Esophagus muscularis mucosa (tissue), 4 donors: ENCODE data around the gene EXOC7. TPM values are rescaled to one million over a fixed set of nuclear protein-coding genes. Genes with fewer than 3 reads are reported as not detected.

Experiments
- DNase-seq: peaks from one replicate; pipeline ENCODE4 v3.0.0-alpha.2; 2017; ENCODE audit errors: extremely low spot score
- H3K27ac ChIP-seq, 4 donors: fragments of 200-600 bp; sonication (generic); replicated peaks in 1 of 4; 1 replicate in 3 of 4; 2 replicates in 1 of 4; pipeline ENCODE4 v1.5.1; 2016 to 2019; ENCODE audit warnings: mild to moderate bottlenecking in 1 of 4
- H3K27me3 ChIP-seq, 4 donors: fragments of 200-600 bp; sonication (generic); one replicate each; pipeline versions ENCODE4 v1.5.1 to v1.6.0; 2016 to 2019
- H3K36me3 ChIP-seq, 4 donors: fragments of 200-600 bp; sonication (generic); one replicate each; pipeline ENCODE4 v1.5.1; 2016 to 2019
- H3K4me1 ChIP-seq, 4 donors: fragments of 200-600 bp; sonication (generic); one replicate each; pipeline ENCODE4 v1.5.1; 2016 to 2019
- H3K4me3 ChIP-seq, 4 donors: fragments of 200-600 bp; sonication (generic); 1 replicate in 2 of 4; 2 replicates in 2 of 4; pipeline ENCODE4 v1.5.1; 2016 to 2019; ENCODE audit warnings: mild to moderate bottlenecking in 4 of 4, moderate library complexity in 1 of 4
- H3K9me3 ChIP-seq, 4 donors: fragments of 200-600 bp; sonication (generic); 1 replicate in 3 of 4; 2 replicates in 1 of 4; pipeline ENCODE4 v1.5.1; 2016 to 2019
- EP300 ChIP-seq: sonication (generic); formaldehyde crosslinking; IDR thresholded peaks from one replicate; pipeline ENCODE4 v1.6.1; 2017; ENCODE audit warnings: antibody characterized with exemption
- POLR2A ChIP-seq: fragments of 450-650 bp; IDR thresholded peaks from one replicate; pipeline ENCODE4 v1.6.1; 2017; ENCODE audit warnings: antibody characterized with exemption, moderate library complexity, mild to moderate bottlenecking, low read depth
- POLR2AphosphoS5 ChIP-seq, 2 donors: sonication (generic); formaldehyde crosslinking; IDR thresholded peaks; one replicate each; pipeline ENCODE4 v1.6.1; 2017; ENCODE audit warnings: antibody characterized with exemption in 2 of 2
- WGBS: methylation state at CpG from one replicate; pipeline ENCODE4 v1.1.5; 2018; 5-methylcytosine and 5-hydroxymethylcytosine counted together
- intact Hi-C: fragments of 100-400 bp; cut with DNase I; formaldehyde crosslinking; loops from one replicate; pipeline ENCODE4 v1.15.1; 2023
- total RNA-seq, 4 donors: library from RNA; depleted of rRNA; stranded (reverse); fragments of >200 nt; gene quantifications; one replicate each; pipeline versions ENCODE4 v1.1.0 to v1.2.1, GENCODE V29; 2016
- TF ChIP-seq, protein P1 (sequence below), 3 experiments: fragments of 200-600 bp in 2 of 3; fragments of 450-650 bp in 1 of 3; sonication (generic) in 2 of 3; IDR thresholded peaks; one replicate each; pipeline ENCODE4 v1.5.1; 2017 to 2019; ENCODE audit warnings: antibody characterized with exemption in 3 of 3, mild to moderate bottlenecking in 2 of 3, moderate library complexity in 1 of 3

The EXOC7 gene
- total RNA-seq, 4 donors from 2014 or later, result 65.2 to 94.4 (median 77.1) TPM

GRCh38 chr17:76074390-76075363 is 28.9 kb downstream of the EXOC7 start, which contains the start of gene GALR2:
TSS of gene GALR2 (plus strand) at chr17:76074781. CDS start at chr17:76074884, 103 bp downstream.
- no peak within 1 kb of the TSS for H3K27ac ChIP-seq
- H3K4me1 ChIP-seq, result peaks cover 58 to 75% (median 64%) of the 10 kb centered on the region in 4 donors
- peaks cover 0 to 3% (median 2%) of the 10 kb centered on the region in 4 donors for H3K36me3 ChIP-seq
- 4% methylated on average over 21 of the region's 92 CpGs for WGBS
- DNase-seq, result no peak
- H3K27me3 ChIP-seq, result peaks cover 19 to 64% (median 47%) of the 10 kb centered on the region in 4 donors
- no peak for TF ChIP-seq POLR2A
- TF ChIP-seq, protein P1, sequence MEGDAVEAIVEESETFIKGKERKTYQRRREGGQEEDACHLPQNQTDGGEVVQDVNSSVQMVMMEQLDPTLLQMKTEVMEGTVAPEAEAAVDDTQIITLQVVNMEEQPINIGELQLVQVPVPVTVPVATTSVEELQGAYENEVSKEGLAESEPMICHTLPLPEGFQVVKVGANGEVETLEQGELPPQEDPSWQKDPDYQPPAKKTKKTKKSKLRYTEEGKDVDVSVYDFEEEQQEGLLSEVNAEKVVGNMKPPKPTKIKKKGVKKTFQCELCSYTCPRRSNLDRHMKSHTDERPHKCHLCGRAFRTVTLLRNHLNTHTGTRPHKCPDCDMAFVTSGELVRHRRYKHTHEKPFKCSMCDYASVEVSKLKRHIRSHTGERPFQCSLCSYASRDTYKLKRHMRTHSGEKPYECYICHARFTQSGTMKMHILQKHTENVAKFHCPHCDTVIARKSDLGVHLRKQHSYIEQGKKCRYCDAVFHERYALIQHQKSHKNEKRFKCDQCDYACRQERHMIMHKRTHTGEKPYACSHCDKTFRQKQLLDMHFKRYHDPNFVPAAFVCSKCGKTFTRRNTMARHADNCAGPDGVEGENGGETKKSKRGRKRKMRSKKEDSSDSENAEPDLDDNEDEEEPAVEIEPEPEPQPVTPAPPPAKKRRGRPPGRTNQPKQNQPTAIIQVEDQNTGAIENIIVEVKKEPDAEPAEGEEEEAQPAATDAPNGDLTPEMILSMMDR (IDR thresholded peaks at IDR 0.05), result no peak
- no peak for TF ChIP-seq POLR2AphosphoS5 (IDR thresholded peaks at IDR 0.05)
- no peak for TF ChIP-seq EP300
- intact Hi-C loops, result no loop called here
- H3K9me3 ChIP-seq, result no peaks in the 10 kb centered on the region
- peak within 1 kb of the TSS; percentile 17 to 35 (median 22) for H3K4me3 ChIP-seq

DNA sequence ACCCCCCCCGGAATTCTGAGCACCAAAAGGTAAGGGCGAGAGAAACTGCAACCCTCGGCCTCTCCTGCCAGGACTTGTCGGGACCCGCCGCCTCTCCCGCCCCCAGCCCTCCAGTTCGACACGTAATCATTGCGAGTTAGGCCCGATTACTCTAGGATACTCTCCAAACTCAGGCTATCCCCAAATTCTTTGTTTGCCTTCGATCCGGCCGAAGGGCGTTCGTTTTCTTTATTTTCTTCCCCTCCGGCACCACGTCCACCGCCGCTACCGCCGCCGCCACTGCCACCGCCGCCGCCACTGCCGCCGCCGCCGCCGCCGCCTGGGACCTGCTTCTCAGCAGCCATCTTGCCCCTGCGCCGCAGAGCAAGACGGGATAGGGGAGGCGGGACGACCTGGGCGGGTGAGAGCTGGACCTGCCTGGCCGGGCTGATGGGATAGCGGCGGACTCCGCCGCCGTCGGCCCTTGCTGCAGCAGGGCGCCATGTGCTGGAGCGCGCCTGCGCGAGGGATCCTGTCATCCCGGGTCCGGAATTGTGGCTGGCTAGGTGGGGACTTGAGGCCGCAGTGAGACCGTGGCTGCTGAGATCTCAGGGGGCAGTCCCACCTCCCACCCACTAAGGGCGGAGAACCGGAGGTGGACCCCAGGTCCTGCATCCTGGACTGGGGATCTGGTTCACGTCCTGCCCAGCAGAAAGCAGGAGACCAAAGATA is 31.3 kb downstream of the EXOC7 start, which contains the start of gene SRP68:
TSS of gene SRP68 (minus strand) at position 370 of the 711 bp plus-strand sequence. CDS start at position 344, 26 bp downstream.
- peaks cover 59 to 75% (median 64%) of the 10 kb centered on the region in 4 donors for H3K4me1 ChIP-seq
- intact Hi-C loops, result no loop called here
- WGBS, result 0% methylated on average over 12 of the region's 57 CpGs
- TF ChIP-seq POLR2AphosphoS5 (IDR thresholded peaks at IDR 0.05) (peak; percentile 78 to 89), POLR2A (peak; percentile 42), EP300 (no peak)
- TF ChIP-seq, protein P1 (IDR thresholded peaks at IDR 0.05), result peak in 1 of 3 experiments; percentile 18
- H3K36me3 ChIP-seq, result peaks cover 10 to 25% (median 24%) of the 10 kb centered on the region in 4 donors
- H3K4me3 ChIP-seq, result peak within 1 kb of the TSS; percentile 72 to 84 (median 78)
- no peaks in the 10 kb centered on the region for H3K9me3 ChIP-seq
- peaks cover 19 to 41% (median 36%) of the 10 kb centered on the region in 4 donors for H3K27me3 ChIP-seq
- peak within 1 kb of the TSS; percentile 48 to 81 (median 80) for H3K27ac ChIP-seq
- DNase-seq, result peak; percentile 97

DNA sequence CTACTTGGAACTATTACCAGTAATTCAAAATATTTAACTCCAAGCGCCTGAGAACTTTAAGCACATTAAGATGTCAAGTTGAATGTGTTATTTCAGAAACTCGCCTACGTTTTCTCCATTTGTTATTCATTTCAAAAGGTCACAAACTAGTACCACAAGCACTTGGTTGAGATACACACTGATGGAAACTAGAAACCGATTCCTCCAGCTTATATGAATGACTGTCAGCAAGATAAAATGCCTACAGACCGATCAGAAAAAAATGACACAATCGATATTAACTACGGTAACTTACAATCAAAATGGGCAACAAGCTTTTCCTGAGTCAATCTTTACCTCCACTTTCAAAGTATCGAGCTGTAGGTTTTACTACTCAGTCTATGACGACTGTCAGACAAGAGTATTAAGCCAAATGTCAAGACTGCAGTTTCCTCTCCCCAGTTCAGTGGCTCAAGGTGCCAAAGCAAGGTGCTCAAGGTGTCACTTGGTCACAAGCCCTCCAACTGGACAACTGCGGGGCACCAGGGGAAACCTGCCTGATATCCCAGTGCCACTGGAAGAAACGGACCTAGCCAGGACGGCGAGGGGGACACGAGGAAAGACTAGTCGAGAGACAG is 31.9 kb downstream of the EXOC7 start:
- intact Hi-C loops, result no loop called here
- Histone ChIP-seq H3K4me3 (peak overlapping the region; percentile 72 to 84 (median 78)), H3K27me3 (peaks cover 19 to 34% (median 29%) of the 10 kb centered on the region in 4 donors), H3K9me3 (no peaks in the 10 kb centered on the region), H3K27ac (peak overlapping the region; percentile 48 to 81 (median 80)), H3K36me3 (peaks cover 16 to 32% (median 31%) of the 10 kb centered on the region in 4 donors), H3K4me1 (peaks cover 52 to 68% (median 57%) of the 10 kb centered on the region in 4 donors)
- no peak for DNase-seq
- TF ChIP-seq EP300 (no peak), POLR2AphosphoS5 (IDR thresholded peaks at IDR 0.05) (no peak), POLR2A (no peak)
- TF ChIP-seq, protein P1 (IDR thresholded peaks at IDR 0.05), result no peak
- WGBS, result 24% methylated on average over 9 of the region's 15 CpGs

GRCh38 chr17:76065775-76066174 is 37.8 kb downstream of the EXOC7 start:
- TF ChIP-seq, protein P1 (IDR thresholded peaks at IDR 0.05), result no peak
- TF ChIP-seq POLR2A (no peak), EP300 (no peak), POLR2AphosphoS5 (IDR thresholded peaks at IDR 0.05) (no peak)
- Histone ChIP-seq H3K9me3 (no peaks in the 10 kb centered on the region), H3K4me1 (peaks cover 12 to 19% (median 13%) of the 10 kb centered on the region in 4 donors), H3K36me3 (peaks cover 64 to 89% (median 86%) of the 10 kb centered on the region in 4 donors), H3K27me3 (no peaks in the 10 kb centered on the region), H3K4me3 (no peak overlapping the region), H3K27ac (no peak overlapping the region)
- 91% methylated on average over 4 of the region's 4 CpGs for WGBS
- no peak for DNase-seq
- intact Hi-C loops, result no loop called here
